GM12891 (cell line): ENCODE data around the gene SMAD4.

Source experiments
- PAX5 ChIP-seq: IDR thresholded peaks from 2 replicates; pipeline ENCODE4 v1.6.1; 2011; ENCODE audit warnings: low read length, moderate library complexity, mild to moderate bottlenecking; ENCODE audit not compliant: insufficient read depth, severe bottlenecking
- POLR2A ChIP-seq: IDR thresholded peaks from 2 replicates; pipeline ENCODE4 v1.6.1; 2011; ENCODE audit warnings: low read depth, low read length, control low read depth
- POLR2AphosphoS5 ChIP-seq: IDR thresholded peaks from 2 replicates; pipeline ENCODE4 v1.6.1; 2011; ENCODE audit warnings: low read depth, low read length, control low read depth
- POU2F2 ChIP-seq: IDR thresholded peaks from 2 replicates; pipeline ENCODE4 v1.6.1; 2011; ENCODE audit warnings: low read depth, mild to moderate bottlenecking, control low read depth, low read length, moderate library complexity
- SPI1 ChIP-seq: IDR thresholded peaks from 2 replicates; pipeline ENCODE4 v1.6.1; 2011; ENCODE audit warnings: low read depth, low read length, control low read depth
- TAF1 ChIP-seq: IDR thresholded peaks from 2 replicates; pipeline ENCODE4 v1.6.1; 2011; ENCODE audit warnings: low read depth, low read length, control low read depth

- TF ChIP-seq POLR2A (no peak), POLR2AphosphoS5 (no peak), PAX5 (no peak), TAF1 (no peak), SPI1 (peak; percentile 21; the same call in 1 of the 2 replicates), POU2F2 (no peak)
Measured at GRCh38 chr18:51097021-51097822, 67.2 kb downstream of the SMAD4 start.
